ENCODE data around the gene ITGA3. TPM values are rescaled to one million over a fixed set of nuclear protein-coding genes. Genes with fewer than 3 reads are reported as not detected.

The ITGA3 gene
- total RNA-seq, 1 experiment from 2014 or later = 22.5 TPM

GRCh38 chr17:50046179-50046578, 9.7 kb upstream of the ITGA3 start:
- Histone ChIP-seq H3K4me2 (ENCODE audit: insufficient read depth, insufficient read length, low read length) (no peak overlapping the region), H3K4ac (ENCODE audit: low read depth, low read length) (no peak overlapping the region), H4K91ac (ENCODE audit: insufficient read length, low read depth, low read length) (no peak overlapping the region), H3K18ac (ENCODE audit: insufficient read length, low read depth, low read length) (no peak overlapping the region), H3K9me3 (ENCODE audit: control insufficient read depth, low read depth, low read length) (no peaks in the 10 kb centered on the region), H2BK15ac (ENCODE audit: low read depth, low read length) (no peak overlapping the region), H4K8ac (replicated peaks; ENCODE audit: insufficient read length, low read depth, low read length) (no peak overlapping the region), H3K27ac (ENCODE audit: insufficient read length, low read depth, low read length) (no peak overlapping the region), H3K23me2 (ENCODE audit: insufficient read length, low read depth, low read length, poor library complexity, severe bottlenecking) (no peaks in the 10 kb centered on the region), H3K56ac (ENCODE audit: insufficient read length, low read depth, low read length) (no peak overlapping the region), H3K14ac (ENCODE audit: insufficient read depth, low read length) (no peak overlapping the region), H3K23ac (ENCODE audit: insufficient read length, low read depth, low read length) (no peak overlapping the region), H2AFZ (ENCODE audit: low read length) (no peak overlapping the region), H3K27me3 (ENCODE audit: insufficient read depth, low read length) (no peaks in the 10 kb centered on the region), H3T11ph (ENCODE audit: low read length) (no peak overlapping the region), H3K79me1 (ENCODE audit: insufficient read depth, low read depth, low read length, poor library complexity, severe bottlenecking) (no peaks in the 10 kb centered on the region), H2BK5ac (ENCODE audit: insufficient read length, low read length) (no peak overlapping the region), H2BK12ac (ENCODE audit: insufficient read length, low read depth, low read length) (no peak overlapping the region), H2BK120ac (ENCODE audit: low read depth, low read length, poor library complexity, severe bottlenecking) (no peak overlapping the region), H2BK20ac (ENCODE audit: low read depth, low read length, poor library complexity, severe bottlenecking) (no peak overlapping the region), H4K20me1 (ENCODE audit: control insufficient read depth, insufficient read depth, insufficient read length) (no peaks in the 10 kb centered on the region), H3K9ac (ENCODE audit: extremely low read depth, insufficient read length, low read length) (no peak overlapping the region), H2AK5ac (ENCODE audit: insufficient read length, low read length) (no peak overlapping the region), H3K79me2 (ENCODE audit: insufficient read depth, low read length) (no peaks in the 10 kb centered on the region), H3K4me1 (ENCODE audit: insufficient read depth, low read length) (peaks cover 6% of the 10 kb centered on the region; the same call in 1 of the 2 replicates), H4K5ac (ENCODE audit: insufficient read length, low read depth, low read length) (no peak overlapping the region)
- H3K9me3 Mint-ChIP-seq = no peaks in the 10 kb centered on the region
- no peak for DNase-seq
- WGBS (ENCODE audit: extremely low coverage, insufficient read length, low lambda C conversion rate) = no CpG with 5 or more reads among the region's 2 CpGs
- H3K36me3 Mint-ChIP-seq (ENCODE audit: insufficient read depth in 1 of 3, low read depth in 3 of 3) = no peaks in the 10 kb centered on the region
- H3K27me3 Mint-ChIP-seq (ENCODE audit: low read depth) = peaks cover 5% of the 10 kb centered on the region
- no peak overlapping the region for H3K4me3 Mint-ChIP-seq
- TF ChIP-seq CTCF (conservative IDR thresholded peaks at IDR 0.05) = no peak
- peaks cover 29 to 33% of the 10 kb centered on the region in 2 experiments for H3K4me1 Mint-ChIP-seq
- H3K27ac Mint-ChIP-seq = peak overlapping the region in 1 of 3 experiments; percentile 53; a peak in 1 of 7 replicates
